NB4 (cell line): Measurements from ENCODE around the gene RBM11.

ENCODE experiments used
- CTCF ChIP-seq: IDR thresholded peaks from one replicate; pipeline ENCODE4 v1.5.1; 2012; ENCODE audit warnings: low read depth, low read length
- MAX ChIP-seq: IDR thresholded peaks from 2 replicates; pipeline ENCODE4 v1.6.1; 2011; ENCODE audit warnings: low read depth, low read length
- POLR2A ChIP-seq: IDR thresholded peaks from 2 replicates; pipeline ENCODE4 v1.6.1; 2011; ENCODE audit warnings: mild to moderate bottlenecking; ENCODE audit not compliant: insufficient read length; ENCODE audit errors: extremely low read depth

GRCh38 chr21:14236180-14236579 is 20.2 kb downstream of the RBM11 start:
- TF ChIP-seq CTCF (no peak), MAX (no peak), POLR2A (no peak)
